ENCODE data around the gene TRERF1. TPM values are rescaled to one million over a fixed set of nuclear protein-coding genes. Genes with fewer than 3 reads are reported as not detected.

The TRERF1 gene
- total and polyA plus RNA-seq, 2 of the 4 experiments (the other 2 are of a cell fraction) = 6.3 to 9.9 TPM

- no peak overlapping the region for H2BK15ac ChIP-seq (ENCODE audit: low read depth, low read length)
- dilution Hi-C loops (cut with HindIII; ENCODE audit: low sequenced_read_pairs, unreplicated experiment) = no loop called here
- H3K9ac ChIP-seq (ENCODE audit: low read depth, low read length) = no peak overlapping the region
- H3K9me3 ChIP-seq (ENCODE audit: control insufficient read depth, insufficient read depth, low read length) = no peaks in the 10 kb centered on the region
- H3K36me3 ChIP-seq (ENCODE audit: control insufficient read depth, insufficient read depth, low read length) = peaks cover 2% of the 10 kb centered on the region; the same call in 1 of the 2 replicates
- no peak overlapping the region for H4K91ac ChIP-seq (ENCODE audit: insufficient read depth, low read depth, low read length)
- no peak overlapping the region for H2BK20ac ChIP-seq (ENCODE audit: low read depth, low read length)
- H3K9me1 ChIP-seq (ENCODE audit: insufficient read depth, low read length) = peaks cover 42% of the 10 kb centered on the region
- ATAC-seq (ENCODE audit: low read depth) (no peak), DNase-seq (no peak)
- no peak overlapping the region for H2BK5ac ChIP-seq (ENCODE audit: low read depth, low read length, poor library complexity, severe bottlenecking)
- no peak overlapping the region for H2AK5ac ChIP-seq (ENCODE audit: low read depth, low read length)
- no CpG with 5 or more reads among the region's 6 CpGs for WGBS, 2 experiments (ENCODE audit: extremely low coverage in 2 of 2, insufficient read length in 1 of 2)
- peaks cover 7% of the 10 kb centered on the region for H4K20me1 ChIP-seq (ENCODE audit: insufficient read depth, low read length)
- intact Hi-C loops (cut with micrococcal nuclease) = loop anchor here (10.0 kb wide), 1 partner anchor 109 kb away; no protein-coding TSS in a partner anchor
- H3K56ac ChIP-seq (ENCODE audit: extremely low read depth, insufficient read depth, low read length) = no peak overlapping the region
- no peak overlapping the region for H3K27ac ChIP-seq (ENCODE audit: insufficient read depth, low read length)
- BruUV-seq (replicated peaks) = no TSS peak
- H4K8ac ChIP-seq (ENCODE audit: low read depth in 2 of 2, low read length in 2 of 2) = no peak overlapping the region
- no peak overlapping the region for H3K14ac ChIP-seq (replicated peaks; ENCODE audit: low read depth, low read length)
- no peak overlapping the region for H3K18ac ChIP-seq (ENCODE audit: low read depth, low read length)
- H3K23ac ChIP-seq (ENCODE audit: low read depth, low read length) = no peak overlapping the region
- no peak overlapping the region for H2AFZ ChIP-seq (replicated peaks; ENCODE audit: low read length, poor library complexity)
- peaks cover 52 to 89% of the 10 kb centered on the region in 2 experiments for H3K79me1 ChIP-seq (ENCODE audit: low read depth in 1 of 2, low read length in 2 of 2)
- H3K4me1 ChIP-seq (ENCODE audit: control insufficient read depth, insufficient read depth, low read length) = peaks cover 5% of the 10 kb centered on the region
- H2BK120ac ChIP-seq (ENCODE audit: low read depth, low read length) = no peak overlapping the region
- H3K4ac ChIP-seq (ENCODE audit: low read depth, low read length) = no peak overlapping the region
- no peaks in the 10 kb centered on the region for H3K27me3 ChIP-seq (ENCODE audit: control insufficient read depth, insufficient read depth, low read length)
- TF ChIP-seq MAZ (IDR thresholded peaks at IDR 0.05; ENCODE audit: borderline replicate concordance, low read depth, low read length) = no peak
- TF ChIP-seq RFX5 (IDR thresholded peaks at IDR 0.05; ENCODE audit: low read depth, low read length) = no peak
- no peak for TF ChIP-seq RAD21 (IDR thresholded peaks at IDR 0.05; ENCODE audit: low read length)
- TF ChIP-seq BHLHE40 (IDR thresholded peaks at IDR 0.05; ENCODE audit: low read depth, low read length) = no peak
- no peak for TF ChIP-seq CHD1 (IDR thresholded peaks at IDR 0.05; ENCODE audit: low read depth, low read length)
- no peak for TF ChIP-seq RCOR1 (IDR thresholded peaks at IDR 0.05; ENCODE audit: insufficient replicate concordance, low read length)
- TF ChIP-seq MAFK (IDR thresholded peaks at IDR 0.05; ENCODE audit: low read depth, low read length) = no peak
- TF ChIP-seq FOS (IDR thresholded peaks at IDR 0.05; ENCODE audit: low read depth, low read length) = no peak
- no peak for TF ChIP-seq CEBPB (IDR thresholded peaks at IDR 0.05; ENCODE audit: low read depth, low read length)
- TF ChIP-seq ELK1 (IDR thresholded peaks at IDR 0.05; ENCODE audit: borderline replicate concordance, low read depth, low read length) = no peak
- TF ChIP-seq MXI1 (IDR thresholded peaks at IDR 0.05; ENCODE audit: borderline replicate concordance, low read depth, low read length) = no peak
- TF ChIP-seq USF2 (IDR thresholded peaks at IDR 0.05; ENCODE audit: low read depth, low read length) = no peak
- no peak for TF ChIP-seq NFE2L2 (IDR thresholded peaks at IDR 0.05; ENCODE audit: low read depth, low read length)
- TF ChIP-seq SMC3 (IDR thresholded peaks at IDR 0.05; ENCODE audit: low read depth, low read length) = no peak
- CTCF ChIA-PET = no interaction called here
- POLR2A ChIA-PET (ENCODE audit: unreplicated experiment) = no interaction called here
- in situ Hi-C loops (cut with MboI; ENCODE audit: low sequenced_read_pairs) = no loop called here
- H4K5ac ChIP-seq (ENCODE audit: low read depth, low read length) = no peak overlapping the region
- no peak overlapping the region for H3K4me3 ChIP-seq (ENCODE audit: insufficient read depth, low read depth, low read length)
- no peak overlapping the region for H2AK9ac ChIP-seq (replicated peaks; ENCODE audit: low read depth, low read length, poor library complexity)
- H3K4me2 ChIP-seq (ENCODE audit: low read depth, low read length) = no peak overlapping the region
Measured at GRCh38 chr6:42333612-42334011, 118.1 kb downstream of the TRERF1 start.

Measured in IMR-90 (cell line).